ENCODE data around the gene YEATS2.

The YEATS2 gene

DNA sequence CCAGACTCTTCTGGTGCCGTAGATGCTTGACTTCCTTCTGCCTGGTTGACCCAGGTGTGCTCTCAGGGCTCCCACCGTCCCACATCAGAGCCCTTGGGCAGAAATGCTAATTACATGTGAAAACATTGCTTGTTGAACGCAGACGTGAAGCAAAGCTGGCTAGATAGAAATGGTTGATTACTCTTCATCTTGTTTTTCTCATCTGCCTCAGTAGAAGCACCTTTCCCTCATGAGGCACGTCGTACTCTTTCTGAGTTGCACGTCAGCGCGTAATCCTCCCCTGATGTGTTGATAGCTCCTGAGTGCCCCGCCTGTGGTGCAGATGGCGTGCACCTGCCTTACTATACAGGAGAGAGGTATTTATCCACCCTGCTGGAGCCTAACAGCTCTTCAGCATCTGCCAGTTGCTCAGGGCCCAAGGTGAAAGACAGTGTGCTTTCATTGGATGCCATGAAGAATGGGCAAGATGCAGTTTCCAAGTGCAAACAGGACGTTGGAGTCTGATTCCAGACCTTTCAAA lies 109.7 kb downstream of the YEATS2 start:
- no peaks in the 10 kb centered on the region for H3K4me1 Mint-ChIP-seq (ENCODE audit: low read depth)
- H3K36me3 Mint-ChIP-seq (ENCODE audit: low read depth) = peaks cover 58% of the 10 kb centered on the region
- no peak overlapping the region for H3K27ac Mint-ChIP-seq
- no peak overlapping the region for H3K4me3 Mint-ChIP-seq
- H3K27me3 Mint-ChIP-seq = no peaks in the 10 kb centered on the region
- no peaks in the 10 kb centered on the region for H3K9me3 Mint-ChIP-seq

DNA sequence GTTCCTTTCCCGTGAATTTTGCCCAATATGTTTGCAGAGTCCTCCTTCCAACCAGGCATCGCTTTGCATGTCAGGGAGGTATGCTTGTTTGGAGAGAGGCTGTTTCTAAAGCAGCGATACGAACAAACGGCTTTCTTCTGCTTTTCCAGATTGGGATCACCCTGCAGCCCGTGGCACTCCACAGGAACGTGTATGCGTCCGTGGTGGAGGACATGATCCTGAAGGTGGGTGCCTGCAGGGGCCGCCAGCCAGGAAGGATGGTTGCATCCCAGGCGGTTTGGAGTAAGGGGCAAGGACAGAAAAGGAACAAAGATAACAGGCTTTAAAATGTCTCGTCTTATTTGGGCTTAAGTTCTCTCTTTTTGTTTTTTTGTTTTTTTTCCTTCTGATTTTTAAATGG lies 110.3 kb downstream of the YEATS2 start:
- Mint-ChIP-seq H3K36me3 (ENCODE audit: low read depth) (peaks cover 62% of the 10 kb centered on the region), H3K4me1 (ENCODE audit: low read depth) (no peaks in the 10 kb centered on the region), H3K9me3 (no peaks in the 10 kb centered on the region), H3K27me3 (no peaks in the 10 kb centered on the region), H3K27ac (no peak overlapping the region), H3K4me3 (no peak overlapping the region)

DNA sequence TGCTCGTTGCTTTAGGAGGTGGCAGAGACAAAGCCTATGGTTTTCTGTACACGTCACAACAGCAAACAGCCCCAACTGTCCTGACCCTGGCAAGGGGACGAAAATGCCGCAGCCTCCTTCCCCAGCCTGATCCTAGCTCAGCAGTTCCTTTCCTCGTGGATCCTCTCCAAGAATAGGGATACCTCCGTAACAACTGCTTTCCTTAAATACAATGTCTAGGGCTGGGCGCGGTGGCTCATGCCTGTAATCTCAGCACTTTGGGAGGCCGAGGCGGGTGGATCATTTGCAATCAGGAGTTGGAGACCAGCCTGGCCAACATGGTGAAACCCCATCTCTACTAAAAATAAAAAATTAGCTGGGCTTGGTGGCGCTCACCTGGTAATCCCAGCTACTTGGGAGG lies 110.8 kb downstream of the YEATS2 start:
- Mint-ChIP-seq H3K36me3 (ENCODE audit: low read depth) (peaks cover 57% of the 10 kb centered on the region), H3K4me1 (ENCODE audit: low read depth) (no peaks in the 10 kb centered on the region), H3K4me3 (no peak overlapping the region), H3K27me3 (no peaks in the 10 kb centered on the region), H3K9me3 (no peaks in the 10 kb centered on the region), H3K27ac (no peak overlapping the region)

- H3K4me1 Mint-ChIP-seq (ENCODE audit: low read depth) = peaks cover 1% of the 10 kb centered on the region
- no peak overlapping the region for H3K27ac Mint-ChIP-seq
- no peaks in the 10 kb centered on the region for H3K9me3 Mint-ChIP-seq
- H3K27me3 Mint-ChIP-seq = no peaks in the 10 kb centered on the region
- H3K4me3 Mint-ChIP-seq = no peak overlapping the region
- peaks cover 49% of the 10 kb centered on the region for H3K36me3 Mint-ChIP-seq (ENCODE audit: low read depth)
Observed at GRCh38 chr3:183809270-183809669, 111.7 kb downstream of the YEATS2 start.

- H3K9me3 Mint-ChIP-seq = no peaks in the 10 kb centered on the region
- H3K27ac Mint-ChIP-seq = no peak overlapping the region
- no peak overlapping the region for H3K4me3 Mint-ChIP-seq
- no peaks in the 10 kb centered on the region for H3K27me3 Mint-ChIP-seq
- H3K36me3 Mint-ChIP-seq (ENCODE audit: low read depth) = peaks cover 46% of the 10 kb centered on the region
- peaks cover 13% of the 10 kb centered on the region for H3K4me1 Mint-ChIP-seq (ENCODE audit: low read depth)
Observed at GRCh38 chr3:183810643-183811594, 113.3 kb downstream of the YEATS2 start.

DNA sequence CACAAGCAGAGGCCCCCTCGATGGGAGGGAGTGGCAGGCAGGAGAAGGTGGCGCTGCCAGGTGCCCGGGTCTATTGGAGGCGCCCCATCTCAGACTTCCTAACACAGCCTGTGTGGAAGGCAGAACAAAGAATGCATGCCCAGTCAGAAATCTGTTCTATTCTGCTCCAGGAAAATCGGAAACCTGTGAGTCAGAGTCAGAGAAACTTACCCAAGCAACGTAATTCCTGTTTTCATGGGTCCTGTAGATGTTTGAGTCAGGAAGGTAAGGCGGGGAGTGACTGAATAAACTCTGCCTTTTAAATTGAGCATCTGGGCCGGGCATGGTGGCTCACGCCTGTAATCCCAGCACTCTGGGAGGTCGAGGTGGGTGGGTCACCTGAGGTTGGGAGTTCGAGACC lies 114.0 kb downstream of the YEATS2 start:
- H3K36me3 Mint-ChIP-seq (ENCODE audit: low read depth) = peaks cover 46% of the 10 kb centered on the region
- H3K27ac Mint-ChIP-seq = no peak overlapping the region
- H3K27me3 Mint-ChIP-seq = no peaks in the 10 kb centered on the region

DNA sequence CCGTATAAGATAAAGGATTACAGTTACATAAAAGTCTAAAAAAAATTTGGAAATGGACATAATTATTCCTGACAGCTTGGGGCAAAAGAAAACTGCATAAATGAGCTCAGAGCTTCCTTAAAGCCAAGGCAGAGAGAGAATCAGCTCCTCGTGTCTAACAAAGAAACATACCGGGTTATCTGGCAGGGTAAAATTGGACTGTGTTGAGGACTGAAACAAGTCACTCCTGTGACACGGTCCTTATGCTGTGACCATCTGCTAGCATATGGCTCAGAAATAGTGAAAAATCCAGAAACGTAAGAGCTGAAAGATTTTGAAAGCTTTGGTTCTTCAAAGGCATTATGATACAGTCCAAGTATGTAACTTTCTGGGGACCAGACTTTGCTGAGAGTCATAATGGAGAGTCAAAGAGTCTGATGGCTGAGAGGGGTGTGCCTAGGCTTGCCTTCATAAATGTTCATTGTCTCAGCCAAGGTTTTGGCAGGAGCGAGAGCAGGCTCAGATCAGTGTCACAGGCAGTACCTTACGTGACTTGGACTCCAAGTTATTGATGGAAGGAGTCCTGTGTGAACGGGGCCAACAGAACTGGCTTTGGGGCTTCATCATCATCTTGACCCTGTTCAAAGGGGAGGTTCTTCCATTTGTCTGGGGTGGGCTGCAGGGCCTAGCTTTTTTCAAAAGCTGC lies 115.3 kb downstream of the YEATS2 start:
- H3K27ac Mint-ChIP-seq = no peak overlapping the region
- no peaks in the 10 kb centered on the region for H3K9me3 Mint-ChIP-seq
- no peak overlapping the region for H3K4me3 Mint-ChIP-seq
- peaks cover 39% of the 10 kb centered on the region for H3K36me3 Mint-ChIP-seq (ENCODE audit: low read depth)
- H3K27me3 Mint-ChIP-seq = no peaks in the 10 kb centered on the region
- H3K4me1 Mint-ChIP-seq (ENCODE audit: low read depth) = peaks cover 13% of the 10 kb centered on the region

More for the DNA sequence above, 114.0 kb downstream of the YEATS2 start:
- Mint-ChIP-seq H3K4me3 (no peak overlapping the region), H3K4me1 (ENCODE audit: low read depth) (peaks cover 13% of the 10 kb centered on the region), H3K9me3 (no peaks in the 10 kb centered on the region)

DNA sequence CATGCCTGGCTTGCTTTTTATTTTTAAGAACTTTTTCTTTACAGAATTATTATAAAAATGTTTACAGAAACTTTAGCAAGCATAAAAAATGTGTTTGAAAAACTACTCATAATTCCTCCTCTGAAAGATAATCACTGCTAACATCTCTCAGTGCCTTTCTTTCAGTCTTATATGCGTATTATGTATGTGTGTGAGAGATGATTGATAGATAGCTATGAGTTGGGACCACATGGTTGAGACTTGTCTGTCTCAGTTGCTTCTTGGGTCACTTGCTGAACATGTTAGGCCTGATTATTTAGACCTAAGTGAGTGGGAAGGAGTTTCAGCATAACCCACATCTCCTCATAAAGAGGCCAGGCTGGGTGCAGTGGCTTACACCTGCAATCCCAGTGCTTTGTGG lies 116.6 kb downstream of the YEATS2 start:
- H3K36me3 Mint-ChIP-seq (ENCODE audit: low read depth) = peaks cover 30% of the 10 kb centered on the region
- no peaks in the 10 kb centered on the region for H3K27me3 Mint-ChIP-seq
- no peak overlapping the region for H3K4me3 Mint-ChIP-seq
- no peak overlapping the region for H3K27ac Mint-ChIP-seq
- H3K9me3 Mint-ChIP-seq = no peaks in the 10 kb centered on the region
- peaks cover 13% of the 10 kb centered on the region for H3K4me1 Mint-ChIP-seq (ENCODE audit: low read depth)

DNA sequence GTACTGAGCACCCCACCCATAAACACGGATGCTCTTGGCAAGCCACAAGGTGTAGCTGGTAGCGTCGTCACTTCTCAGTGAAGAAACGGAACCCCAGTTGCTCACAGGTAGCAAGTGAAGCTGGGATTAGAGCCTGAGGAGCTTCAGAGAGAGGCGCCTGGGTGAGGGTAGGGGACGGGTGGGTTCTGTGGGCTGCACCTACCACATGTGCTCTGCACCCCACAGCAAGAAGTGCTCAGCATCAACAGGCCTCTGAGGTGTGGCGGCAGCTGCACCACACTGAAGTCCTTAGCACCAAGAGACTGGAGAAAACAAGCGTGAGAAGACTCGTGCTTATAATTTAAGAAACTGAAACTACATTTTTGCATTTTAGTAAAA lies 118.0 kb downstream of the YEATS2 start:
- Mint-ChIP-seq H3K36me3 (ENCODE audit: low read depth) (peaks cover 29% of the 10 kb centered on the region), H3K27me3 (no peaks in the 10 kb centered on the region), H3K4me1 (ENCODE audit: low read depth) (peaks cover 13% of the 10 kb centered on the region), H3K27ac (no peak overlapping the region), H3K9me3 (no peaks in the 10 kb centered on the region), H3K4me3 (no peak overlapping the region)

GRCh38 chr3:183815951-183816475 lies 118.4 kb downstream of the YEATS2 start:
- Mint-ChIP-seq H3K9me3 (no peaks in the 10 kb centered on the region), H3K4me3 (no peak overlapping the region), H3K27me3 (no peaks in the 10 kb centered on the region), H3K36me3 (ENCODE audit: low read depth) (peaks cover 26% of the 10 kb centered on the region), H3K27ac (no peak overlapping the region), H3K4me1 (ENCODE audit: low read depth) (peaks cover 13% of the 10 kb centered on the region)

GRCh38 chr3:183816681-183817510 lies 119.3 kb downstream of the YEATS2 start:
- Mint-ChIP-seq H3K27me3 (no peaks in the 10 kb centered on the region), H3K4me3 (no peak overlapping the region), H3K4me1 (ENCODE audit: low read depth) (peaks cover 13% of the 10 kb centered on the region), H3K9me3 (no peaks in the 10 kb centered on the region), H3K36me3 (ENCODE audit: low read depth) (peaks cover 24% of the 10 kb centered on the region), H3K27ac (no peak overlapping the region)

GRCh38 chr3:183817639-183818038 lies 120.0 kb downstream of the YEATS2 start:
- Mint-ChIP-seq H3K27ac (no peak overlapping the region), H3K9me3 (no peaks in the 10 kb centered on the region), H3K36me3 (ENCODE audit: low read depth) (peaks cover 18% of the 10 kb centered on the region), H3K27me3 (no peaks in the 10 kb centered on the region), H3K4me3 (no peak overlapping the region), H3K4me1 (ENCODE audit: low read depth) (peaks cover 15% of the 10 kb centered on the region)

- Mint-ChIP-seq H3K27ac (no peak overlapping the region), H3K4me3 (no peak overlapping the region), H3K27me3 (no peaks in the 10 kb centered on the region)
Observed at GRCh38 chr3:183818041-183818620, 120.5 kb downstream of the YEATS2 start.

More at GRCh38 chr3:183818041-183818620, 120.5 kb downstream of the YEATS2 start:
- Mint-ChIP-seq H3K9me3 (no peaks in the 10 kb centered on the region), H3K36me3 (ENCODE audit: low read depth) (peaks cover 17% of the 10 kb centered on the region), H3K4me1 (ENCODE audit: low read depth) (peaks cover 16% of the 10 kb centered on the region)
